NT2/D1 (cell line): ENCODE measurements around the gene SYT15.
"Not testable (repeated sequence)": the region's sequence is repeated elsewhere in the genome, so short reads cannot be mapped to it uniquely, and the experiment has no call there.

Source experiments
- SUZ12 ChIP-seq: IDR thresholded peaks from 2 replicates; pipeline ENCODE4 v1.6.1; 2011; ENCODE audit not compliant: insufficient read length, insufficient read depth; ENCODE audit errors: extremely low read depth
- YY1 ChIP-seq: IDR thresholded peaks from 2 replicates; pipeline ENCODE4 v1.6.1; 2011; ENCODE audit not compliant: insufficient read length, insufficient read depth
- ZNF274 ChIP-seq: IDR thresholded peaks from 2 replicates; pipeline ENCODE4 v1.6.1; 2011; ENCODE audit warnings: mild to moderate bottlenecking, low read depth, low read length

DNA sequence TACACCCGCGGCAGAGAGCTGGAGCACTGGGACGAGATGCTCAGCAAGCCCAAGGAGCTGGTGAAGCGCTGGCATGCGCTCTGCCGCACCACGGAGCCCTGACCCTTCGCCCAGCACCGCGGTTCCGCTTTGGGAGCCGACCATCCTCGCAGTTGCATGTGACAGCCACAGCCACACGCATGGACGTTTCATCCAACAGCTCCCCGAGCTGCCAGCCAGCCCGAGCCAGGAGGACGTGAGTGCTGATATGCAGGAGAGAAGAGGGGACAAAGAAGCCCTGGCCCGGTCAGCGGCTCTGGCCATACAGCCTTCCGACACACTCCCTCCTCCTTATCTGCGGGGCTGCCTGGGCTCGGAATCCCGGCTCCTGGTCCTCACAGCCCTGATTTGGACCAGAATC, 8.6 kb downstream of the SYT15 start:
- not testable (repeated sequence) for TF ChIP-seq ZNF274, SUZ12, YY1
